LoVo (cell line): ENCODE results near the gene MTA2.
A peak's percentile ranks its signal among the peaks of the same experiment; 100 is the strongest.
"Not testable (repeated sequence)": the region's sequence is repeated elsewhere in the genome, so short reads cannot be mapped to it uniquely, and the experiment has no call there.

Experiments
- DNase-seq: peaks from one replicate; pipeline ENCODE4 v3.0.0-alpha.2; 2016; ENCODE audit warnings: low spot score

MTA2 gene

GRCh38 chr11:62601372-62602140 is at the start of gene MTA2:
MTA2 (minus strand) TSS chr11:62601865; CDS start chr11:62601450, 415 bp downstream.
- peak; percentile 99 for DNase-seq

- DNase-seq, result not testable (repeated sequence)
These were observed 48.6 kb upstream of the MTA2 start for GRCh38 chr11:62650283-62650682.

GRCh38 chr11:62649486-62649885 is 47.8 kb upstream of the MTA2 start:
- DNase-seq, result no peak

- no peak for DNase-seq
These were observed 47.3 kb upstream of the MTA2 start for GRCh38 chr11:62648967-62649364.

GRCh38 chr11:62648185-62648966 is 46.7 kb upstream of the MTA2 start:
- no peak for DNase-seq

GRCh38 chr11:62647609-62648005 is 45.9 kb upstream of the MTA2 start:
- DNase-seq, result no peak

- DNase-seq, result no peak
These were observed 45.4 kb upstream of the MTA2 start for GRCh38 chr11:62646825-62647608.

- DNase-seq, result peak; percentile 98
These were observed 44.5 kb upstream of the MTA2 start, which contains the start of gene GANAB for GRCh38 chr11:62645946-62646824. GANAB (minus strand) TSS chr11:62646613; CDS start chr11:62646599, 14 bp downstream.

GRCh38 chr11:62645671-62645945 is 43.9 kb upstream of the MTA2 start:
- no peak for DNase-seq

GRCh38 chr11:62644220-62644619 is 42.6 kb upstream of the MTA2 start:
- DNase-seq, result no peak

- DNase-seq, result no peak
These were observed 30.8 kb upstream of the MTA2 start for GRCh38 chr11:62632492-62632891.

GRCh38 chr11:62627713-62628112 is 26.0 kb upstream of the MTA2 start:
- no peak for DNase-seq

GRCh38 chr11:62622476-62623089 is 20.9 kb upstream of the MTA2 start:
- DNase-seq, result no peak

GRCh38 chr11:62621567-62622470 is 20.2 kb upstream of the MTA2 start, which contains the start of gene B3GAT3:
B3GAT3 (minus strand) TSS chr11:62621986; CDS start chr11:62621947, 39 bp downstream.
- peak; percentile 97 for DNase-seq

- DNase-seq, result no peak
These were observed 19.4 kb upstream of the MTA2 start for GRCh38 chr11:62621027-62621566.

- not testable (repeated sequence) for DNase-seq
These were observed 15.3 kb upstream of the MTA2 start for GRCh38 chr11:62616957-62617356.

GRCh38 chr11:62615521-62615920 is 13.9 kb upstream of the MTA2 start:
- DNase-seq, result no peak

GRCh38 chr11:62614275-62614674 is 12.6 kb upstream of the MTA2 start:
- DNase-seq, result no peak

GRCh38 chr11:62613291-62613778 is 11.7 kb upstream of the MTA2 start:
- no peak for DNase-seq
